Measurements from ENCODE around the gene EDA.

GRCh38 chrX:69616457-69617203 lies 717 bp downstream of the EDA start:
- TF ChIP-seq CTCF (conservative IDR thresholded peaks at IDR 0.05; ENCODE audit: low read length) (no peak), EZH2phosphoT487 (IDR thresholded peaks at IDR 0.05; ENCODE audit: borderline replicate concordance, low read depth, low read length) (no peak)

Measured in OCI-LY7 (cell line).